Measurements from ENCODE around the gene ERG28. TPM values are rescaled to one million over a fixed set of nuclear protein-coding genes. Genes with fewer than 3 reads are reported as not detected.
A peak's percentile ranks its signal among the peaks of the same experiment; 100 is the strongest.

The ERG28 gene, protein sequence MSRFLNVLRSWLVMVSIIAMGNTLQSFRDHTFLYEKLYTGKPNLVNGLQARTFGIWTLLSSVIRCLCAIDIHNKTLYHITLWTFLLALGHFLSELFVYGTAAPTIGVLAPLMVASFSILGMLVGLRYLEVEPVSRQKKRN
- total RNA-seq, result 25.5 to 26.3 TPM (median 26.2 TPM) in 3 replicates

DNA sequence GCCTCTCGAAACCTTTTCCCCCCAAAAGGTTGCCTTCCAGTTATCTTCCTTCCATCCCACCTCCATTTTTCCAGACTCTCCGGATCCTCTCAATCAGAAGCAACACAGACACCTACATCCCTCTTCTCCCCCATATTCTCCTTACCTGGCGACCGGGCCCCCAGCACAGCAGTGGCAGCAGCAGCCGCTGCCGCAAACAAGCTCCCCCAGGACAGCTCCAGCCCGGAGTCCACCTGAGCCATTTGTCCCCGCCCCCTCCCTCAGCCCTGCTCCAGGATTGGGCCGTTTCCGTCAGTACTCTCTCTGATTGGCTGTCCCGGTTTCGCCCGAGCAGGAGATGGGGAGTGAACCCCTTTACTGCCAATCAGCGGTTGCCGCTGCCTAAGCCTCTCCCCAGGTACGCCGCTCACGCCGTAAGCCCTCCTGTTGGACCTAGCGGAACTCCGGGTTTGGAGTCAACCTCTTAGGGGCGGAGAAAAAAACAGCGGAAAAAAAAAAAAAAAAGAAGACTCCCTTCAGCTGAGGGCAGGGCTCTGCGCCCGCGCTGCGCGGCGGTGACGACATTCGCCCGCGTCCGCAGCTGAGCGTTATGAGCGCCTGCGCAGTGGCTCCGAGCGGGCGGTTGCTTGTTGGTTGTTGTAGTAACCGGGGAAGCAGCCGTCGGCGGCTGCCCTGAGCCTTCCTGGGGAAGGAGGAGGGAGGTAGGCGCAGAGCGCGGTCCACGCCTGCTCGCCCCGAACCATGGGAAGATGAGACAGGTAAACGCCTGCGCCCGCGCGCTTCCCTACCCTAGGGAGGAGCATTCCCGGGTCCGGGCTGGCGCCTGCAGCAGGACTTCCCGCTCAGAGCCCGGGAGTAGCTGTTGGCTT is at the start of gene ERG28, which contains the start of gene TTLL5:
TSS of gene ERG28 (minus strand) at position 247 of the 869 bp plus-strand sequence. CDS start 3,374 bp downstream, outside the sequence.
TSS of gene TTLL5 (plus strand) at position 617 of the 869 bp plus-strand sequence. CDS start 1,904 bp downstream, outside the sequence.
- Mint-ChIP-seq H3K4me3 (peak within 1 kb of the TSS; percentile 99), H3K27me3 (ENCODE audit: low read depth) (no peaks in the 10 kb centered on the region), H3K9me3 (no peaks in the 10 kb centered on the region), H3K27ac (peak within 1 kb of the TSS; percentile 99), H3K4me1 (peaks cover 24% of the 10 kb centered on the region), H3K36me3 (peaks cover 6% of the 10 kb centered on the region)
- peak; percentile 93 to 97 for DNase-seq (ENCODE audit: low spot score in 2 of 2, unreplicated experiment in 2 of 2)
- TF ChIP-seq, protein P1, sequence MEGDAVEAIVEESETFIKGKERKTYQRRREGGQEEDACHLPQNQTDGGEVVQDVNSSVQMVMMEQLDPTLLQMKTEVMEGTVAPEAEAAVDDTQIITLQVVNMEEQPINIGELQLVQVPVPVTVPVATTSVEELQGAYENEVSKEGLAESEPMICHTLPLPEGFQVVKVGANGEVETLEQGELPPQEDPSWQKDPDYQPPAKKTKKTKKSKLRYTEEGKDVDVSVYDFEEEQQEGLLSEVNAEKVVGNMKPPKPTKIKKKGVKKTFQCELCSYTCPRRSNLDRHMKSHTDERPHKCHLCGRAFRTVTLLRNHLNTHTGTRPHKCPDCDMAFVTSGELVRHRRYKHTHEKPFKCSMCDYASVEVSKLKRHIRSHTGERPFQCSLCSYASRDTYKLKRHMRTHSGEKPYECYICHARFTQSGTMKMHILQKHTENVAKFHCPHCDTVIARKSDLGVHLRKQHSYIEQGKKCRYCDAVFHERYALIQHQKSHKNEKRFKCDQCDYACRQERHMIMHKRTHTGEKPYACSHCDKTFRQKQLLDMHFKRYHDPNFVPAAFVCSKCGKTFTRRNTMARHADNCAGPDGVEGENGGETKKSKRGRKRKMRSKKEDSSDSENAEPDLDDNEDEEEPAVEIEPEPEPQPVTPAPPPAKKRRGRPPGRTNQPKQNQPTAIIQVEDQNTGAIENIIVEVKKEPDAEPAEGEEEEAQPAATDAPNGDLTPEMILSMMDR (IDR thresholded peaks at IDR 0.05; ENCODE audit: unreplicated experiment), result no peak

DNA sequence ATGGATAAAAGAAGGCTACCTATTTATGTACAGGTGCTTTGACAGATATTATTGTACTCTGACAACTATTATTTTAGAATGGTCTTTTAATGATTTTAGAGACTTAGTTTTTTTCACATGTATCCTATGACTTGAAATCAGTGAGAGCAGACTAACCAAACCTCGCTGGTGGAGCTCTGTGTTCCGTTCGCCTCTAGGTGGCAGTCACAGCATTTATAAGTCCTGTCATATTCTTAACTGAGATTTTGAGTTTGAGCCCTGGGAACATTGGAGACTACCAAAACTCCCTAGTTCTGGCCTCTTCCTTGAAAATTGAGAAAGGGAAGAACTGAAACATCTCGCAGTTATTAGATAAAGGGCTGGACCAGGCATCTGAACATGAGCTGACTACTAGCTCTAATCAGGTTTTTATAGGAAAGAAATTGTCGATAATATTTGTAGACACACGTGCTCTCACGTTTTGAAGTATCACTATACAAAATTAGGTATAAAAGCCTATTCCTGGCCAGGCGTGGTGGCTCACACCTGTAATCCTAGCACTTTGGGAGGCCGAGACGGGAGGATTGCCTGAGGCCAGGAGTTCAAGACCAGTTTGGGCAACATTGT is 48.6 kb upstream of the ERG28 start:
- H3K4me1 Mint-ChIP-seq, result peaks cover 24% of the 10 kb centered on the region
- H3K27ac Mint-ChIP-seq, result no peak overlapping the region
- no peaks in the 10 kb centered on the region for H3K27me3 Mint-ChIP-seq (ENCODE audit: low read depth)
- H3K36me3 Mint-ChIP-seq, result peaks cover 2% of the 10 kb centered on the region
- TF ChIP-seq, protein P1 (IDR thresholded peaks at IDR 0.05; ENCODE audit: unreplicated experiment), result peak; percentile 72
- H3K9me3 Mint-ChIP-seq, result no peaks in the 10 kb centered on the region
- no peak overlapping the region for H3K4me3 Mint-ChIP-seq
- peak; percentile 40 to 72 for DNase-seq (ENCODE audit: low spot score in 2 of 2, unreplicated experiment in 2 of 2)

DNA sequence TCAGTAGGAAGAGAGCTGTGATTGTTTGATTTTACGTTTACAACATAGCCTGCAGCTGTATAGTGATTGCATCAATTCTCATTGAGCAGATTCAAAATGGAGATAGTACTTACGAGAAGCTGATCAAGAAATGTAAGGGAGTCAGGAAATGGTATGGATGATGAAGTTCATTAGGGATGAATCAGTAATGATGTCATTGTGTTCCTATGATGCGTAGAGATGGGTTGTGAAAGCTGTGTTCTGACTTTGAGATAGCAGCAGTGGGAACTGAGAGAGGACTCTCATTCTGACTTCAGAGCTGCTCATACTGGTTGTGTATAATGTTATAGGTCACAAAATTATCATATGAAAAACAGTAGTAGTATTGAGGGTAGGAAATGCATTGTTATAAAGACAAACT is 44.3 kb upstream of the ERG28 start:
- Mint-ChIP-seq H3K36me3 (peaks cover 19% of the 10 kb centered on the region), H3K4me3 (no peak overlapping the region), H3K27me3 (ENCODE audit: low read depth) (no peaks in the 10 kb centered on the region), H3K27ac (no peak overlapping the region), H3K4me1 (peaks cover 3% of the 10 kb centered on the region), H3K9me3 (no peaks in the 10 kb centered on the region)
- TF ChIP-seq, protein P1 (IDR thresholded peaks at IDR 0.05; ENCODE audit: unreplicated experiment), result no peak
- DNase-seq (ENCODE audit: low spot score in 2 of 2, unreplicated experiment in 2 of 2), result no peak

DNA sequence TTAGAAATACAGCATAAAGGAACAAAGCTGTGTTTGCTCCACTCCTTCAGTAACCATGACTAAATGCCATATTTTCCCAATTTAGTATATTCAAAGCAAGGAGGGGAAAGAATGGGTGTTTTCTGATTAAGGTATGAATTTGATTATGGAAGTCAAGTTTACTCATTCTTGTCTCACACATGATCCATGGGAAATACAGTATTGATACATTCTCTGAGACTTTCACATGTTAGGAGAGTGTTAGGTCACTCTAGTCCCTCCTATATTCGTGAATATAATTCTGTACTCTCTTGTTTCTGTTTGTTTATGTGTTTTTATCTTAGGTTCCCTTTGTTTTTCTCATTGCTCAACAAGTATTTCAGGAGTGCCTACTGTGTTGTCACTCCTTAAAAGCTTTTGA is 42.8 kb upstream of the ERG28 start:
- Mint-ChIP-seq H3K4me1 (no peaks in the 10 kb centered on the region), H3K27me3 (ENCODE audit: low read depth) (no peaks in the 10 kb centered on the region), H3K27ac (no peak overlapping the region), H3K36me3 (peaks cover 28% of the 10 kb centered on the region), H3K4me3 (no peak overlapping the region), H3K9me3 (no peaks in the 10 kb centered on the region)
- no peak for DNase-seq (ENCODE audit: low spot score in 2 of 2, unreplicated experiment in 2 of 2)
- TF ChIP-seq, protein P1 (IDR thresholded peaks at IDR 0.05; ENCODE audit: unreplicated experiment), result no peak

DNA sequence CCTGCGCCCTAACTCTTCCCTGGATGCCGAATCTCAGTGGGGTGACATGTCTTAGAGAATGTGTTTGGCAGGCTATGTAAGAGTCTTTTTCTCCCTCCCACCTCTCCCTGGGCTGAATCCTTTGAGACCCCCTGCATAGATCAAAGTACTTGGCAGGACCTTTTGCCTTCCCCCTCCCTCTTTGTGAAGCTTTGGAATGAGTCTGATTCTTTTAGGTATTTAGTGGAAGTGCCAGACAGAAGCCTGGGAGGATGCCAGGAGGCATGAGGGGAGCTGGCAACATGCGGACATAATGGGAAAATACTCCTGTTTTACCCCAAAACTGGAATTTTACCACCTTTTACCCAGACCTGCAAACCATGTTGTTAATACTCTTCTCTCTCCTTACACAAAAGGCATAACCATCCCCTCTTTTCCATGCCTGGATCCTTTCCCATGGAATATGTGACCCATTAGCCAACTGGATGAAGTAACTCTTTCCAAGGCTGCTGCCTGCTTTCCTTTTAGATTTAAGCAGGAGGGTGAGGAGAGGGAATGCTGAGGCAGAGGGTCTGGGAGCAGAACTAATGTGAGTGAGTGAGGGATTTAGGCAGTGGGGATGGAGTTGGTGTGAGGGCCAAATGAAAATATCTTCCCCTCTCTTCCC is 42.1 kb upstream of the ERG28 start:
- TF ChIP-seq, protein P1 (IDR thresholded peaks at IDR 0.05; ENCODE audit: unreplicated experiment), result no peak
- H3K4me1 Mint-ChIP-seq, result no peaks in the 10 kb centered on the region
- H3K36me3 Mint-ChIP-seq, result peaks cover 30% of the 10 kb centered on the region
- no peak for DNase-seq (ENCODE audit: low spot score in 2 of 2, unreplicated experiment in 2 of 2)
- H3K9me3 Mint-ChIP-seq, result no peaks in the 10 kb centered on the region
- H3K4me3 Mint-ChIP-seq, result no peak overlapping the region
- H3K27ac Mint-ChIP-seq, result no peak overlapping the region
- H3K27me3 Mint-ChIP-seq (ENCODE audit: low read depth), result no peaks in the 10 kb centered on the region

Measured in mesothelial cell of epicardium (in vitro differentiated cells).